ENCODE measurements around the gene PGLYRP3. TPM values are rescaled to one million over a fixed set of nuclear protein-coding genes. Genes with fewer than 3 reads are reported as not detected.

Gene PGLYRP3
- total RNA-seq, 1 experiment from 2014 or later = not detected

DNA sequence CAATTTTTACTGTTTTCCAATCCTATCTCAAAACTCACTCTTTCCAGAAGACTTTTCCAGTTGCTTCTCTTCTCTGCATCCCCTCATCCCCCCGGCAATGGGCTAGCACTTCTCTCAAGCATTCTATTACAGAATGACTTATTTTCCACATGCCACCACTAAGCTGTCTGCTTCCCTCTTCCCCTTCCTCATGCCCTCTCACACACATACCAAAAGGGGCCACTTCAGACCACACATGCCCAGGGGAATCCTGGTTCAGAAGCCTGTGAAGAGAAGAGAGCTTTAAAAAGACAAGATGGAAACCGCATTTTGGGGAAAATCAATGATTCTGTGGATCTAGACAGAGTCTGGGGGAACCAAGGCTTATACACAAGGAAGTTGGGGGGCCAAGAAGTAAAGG lies 61.7 kb downstream of the PGLYRP3 start:
- intact Hi-C loops (cut with micrococcal nuclease) = no loop called here
- CTCF ChIA-PET = no interaction called here
- Histone ChIP-seq H4K20me1 (ENCODE audit: low read length) (no peaks in the 10 kb centered on the region), H3K4me1 (ENCODE audit: insufficient read depth, low read length) (no peaks in the 10 kb centered on the region), H3K36me3 (ENCODE audit: low read depth, low read length) (no peaks in the 10 kb centered on the region), H3K27me3 (ENCODE audit: low read length) (peaks cover 47% of the 10 kb centered on the region), H3K27ac (ENCODE audit: low read length) (no peak overlapping the region), H3F3A (ENCODE audit: low read length, unreplicated experiment) (no peaks in the 10 kb centered on the region), H3K9ac (ENCODE audit: low read length) (no peak overlapping the region), H3K9me2 (replicated peaks; ENCODE audit: low read length) (no peaks in the 10 kb centered on the region), H3K9me3 (ENCODE audit: low read length) (no peaks in the 10 kb centered on the region), H3K79me2 (ENCODE audit: low read length) (no peaks in the 10 kb centered on the region), H3K4me3 (ENCODE audit: low read length) (no peak overlapping the region), H2AFZ (ENCODE audit: low read length) (no peak overlapping the region), H3K4me2 (ENCODE audit: low read length) (no peak overlapping the region)
- DNase-seq (no peak), ATAC-seq (no peak)
- BruUV-seq (replicated peaks) = no TSS peak
- POLR2A ChIA-PET (ENCODE audit: unreplicated experiment) = no interaction called here
- TF ChIP-seq EZH2 (IDR thresholded peaks at IDR 0.05; ENCODE audit: low read length, unreplicated experiment) (no peak), EZH2phosphoT487 (IDR thresholded peaks at IDR 0.05; ENCODE audit: borderline replicate concordance, low read length) (no peak)
- TF ChIP-seq, protein P1, sequence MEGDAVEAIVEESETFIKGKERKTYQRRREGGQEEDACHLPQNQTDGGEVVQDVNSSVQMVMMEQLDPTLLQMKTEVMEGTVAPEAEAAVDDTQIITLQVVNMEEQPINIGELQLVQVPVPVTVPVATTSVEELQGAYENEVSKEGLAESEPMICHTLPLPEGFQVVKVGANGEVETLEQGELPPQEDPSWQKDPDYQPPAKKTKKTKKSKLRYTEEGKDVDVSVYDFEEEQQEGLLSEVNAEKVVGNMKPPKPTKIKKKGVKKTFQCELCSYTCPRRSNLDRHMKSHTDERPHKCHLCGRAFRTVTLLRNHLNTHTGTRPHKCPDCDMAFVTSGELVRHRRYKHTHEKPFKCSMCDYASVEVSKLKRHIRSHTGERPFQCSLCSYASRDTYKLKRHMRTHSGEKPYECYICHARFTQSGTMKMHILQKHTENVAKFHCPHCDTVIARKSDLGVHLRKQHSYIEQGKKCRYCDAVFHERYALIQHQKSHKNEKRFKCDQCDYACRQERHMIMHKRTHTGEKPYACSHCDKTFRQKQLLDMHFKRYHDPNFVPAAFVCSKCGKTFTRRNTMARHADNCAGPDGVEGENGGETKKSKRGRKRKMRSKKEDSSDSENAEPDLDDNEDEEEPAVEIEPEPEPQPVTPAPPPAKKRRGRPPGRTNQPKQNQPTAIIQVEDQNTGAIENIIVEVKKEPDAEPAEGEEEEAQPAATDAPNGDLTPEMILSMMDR (conservative IDR thresholded peaks at IDR 0.05; ENCODE audit: low read depth, low read length) = no peak

DNA sequence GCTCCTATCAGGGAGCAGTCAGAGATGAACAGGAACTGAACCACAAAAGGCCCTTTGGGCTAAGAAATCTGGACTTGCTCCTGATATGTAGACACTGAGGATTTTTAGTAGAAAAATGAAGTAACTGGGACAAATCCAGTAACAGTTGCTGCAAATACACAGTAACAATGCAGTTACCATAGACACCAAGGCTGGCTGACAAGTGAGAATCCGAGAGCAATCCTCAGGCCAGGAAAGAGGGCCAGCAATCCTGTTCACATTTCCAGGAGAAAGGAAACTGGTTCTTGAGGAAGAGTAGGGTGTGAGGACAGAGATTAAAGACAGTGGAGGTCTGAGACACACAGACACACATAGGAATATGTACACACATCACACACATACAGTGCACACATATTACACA lies 62.6 kb downstream of the PGLYRP3 start:
- BruUV-seq (replicated peaks) = no TSS peak
- ATAC-seq = no peak
- TF ChIP-seq, protein P1 (conservative IDR thresholded peaks at IDR 0.05; ENCODE audit: low read depth, low read length) = no peak
- TF ChIP-seq EZH2phosphoT487 (IDR thresholded peaks at IDR 0.05; ENCODE audit: borderline replicate concordance, low read length) = no peak
- no peak for TF ChIP-seq EZH2 (IDR thresholded peaks at IDR 0.05; ENCODE audit: low read length, unreplicated experiment)
- H3K4me3 ChIP-seq (ENCODE audit: low read length) = no peak overlapping the region
- H3K9me3 ChIP-seq (ENCODE audit: low read length) = no peaks in the 10 kb centered on the region
- no peaks in the 10 kb centered on the region for H3K79me2 ChIP-seq (ENCODE audit: low read length)
- CTCF ChIA-PET = no interaction called here
- H3K4me1 ChIP-seq (ENCODE audit: insufficient read depth, low read length) = no peaks in the 10 kb centered on the region
- H3F3A ChIP-seq (ENCODE audit: low read length, unreplicated experiment) = no peaks in the 10 kb centered on the region
- H3K9ac ChIP-seq (ENCODE audit: low read length) = no peak overlapping the region
- peaks cover 51% of the 10 kb centered on the region for H3K27me3 ChIP-seq (ENCODE audit: low read length)
- no peak overlapping the region for H2AFZ ChIP-seq (ENCODE audit: low read length)
- H3K27ac ChIP-seq (ENCODE audit: low read length) = no peak overlapping the region
- POLR2A ChIA-PET (ENCODE audit: unreplicated experiment) = no interaction called here
- H4K20me1 ChIP-seq (ENCODE audit: low read length) = no peaks in the 10 kb centered on the region
- no peaks in the 10 kb centered on the region for H3K36me3 ChIP-seq (ENCODE audit: low read depth, low read length)
- no peaks in the 10 kb centered on the region for H3K9me2 ChIP-seq (replicated peaks; ENCODE audit: low read length)
- no peak overlapping the region for H3K4me2 ChIP-seq (ENCODE audit: low read length)
- no peak for DNase-seq
- intact Hi-C loops (cut with micrococcal nuclease) = no loop called here

DNA sequence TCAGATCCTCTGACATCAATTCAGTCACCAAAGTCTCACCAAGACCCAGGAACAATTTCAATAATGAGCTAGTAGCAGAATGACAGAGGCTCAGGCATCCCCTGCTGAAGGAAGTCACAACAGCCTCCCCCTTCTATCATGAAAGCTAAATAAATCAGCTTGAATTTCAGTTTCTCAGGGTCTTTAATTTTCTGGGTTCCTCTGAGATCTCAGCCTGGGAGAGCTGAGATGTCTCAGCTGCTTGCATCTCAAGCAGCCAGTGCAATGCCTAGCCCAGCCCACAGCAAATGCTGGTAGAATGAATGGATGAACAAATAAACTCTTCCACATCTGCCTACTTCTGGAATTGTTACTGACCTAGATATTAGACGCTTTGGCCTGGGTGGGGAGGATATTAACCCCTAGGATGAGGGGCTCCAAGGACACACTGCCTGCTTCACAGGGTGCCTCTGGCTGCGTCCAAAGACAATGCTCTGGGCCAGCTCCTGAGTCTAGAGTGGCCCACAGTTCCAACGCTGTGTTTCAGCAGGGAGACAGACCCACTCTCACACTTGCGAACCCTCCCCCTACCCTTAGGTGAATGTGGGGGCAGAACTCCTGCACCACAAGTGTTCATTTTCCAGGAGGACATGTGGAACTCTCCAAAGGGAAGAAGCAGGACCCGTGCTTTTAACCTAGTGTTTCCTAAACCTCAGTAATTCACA lies 64.4 kb downstream of the PGLYRP3 start:
- no peak overlapping the region for H3K4me3 ChIP-seq (ENCODE audit: low read length)
- no peaks in the 10 kb centered on the region for H3K36me3 ChIP-seq (ENCODE audit: low read depth, low read length)
- ChIA-PET CTCF (no interaction called here), POLR2A (ENCODE audit: unreplicated experiment) (no interaction called here)
- no peak overlapping the region for H3K4me2 ChIP-seq (ENCODE audit: low read length)
- no peak overlapping the region for H3K27ac ChIP-seq (ENCODE audit: low read length)
- H3K9me3 ChIP-seq (ENCODE audit: low read length) = no peaks in the 10 kb centered on the region
- intact Hi-C loops (cut with micrococcal nuclease) = no loop called here
- H3K9me2 ChIP-seq (replicated peaks; ENCODE audit: low read length) = no peaks in the 10 kb centered on the region
- no peak overlapping the region for H3K9ac ChIP-seq (ENCODE audit: low read length)
- H3K4me1 ChIP-seq (ENCODE audit: insufficient read depth, low read length) = no peaks in the 10 kb centered on the region
- TF ChIP-seq EZH2phosphoT487 (IDR thresholded peaks at IDR 0.05; ENCODE audit: borderline replicate concordance, low read length) = no peak
- TF ChIP-seq, protein P1 (conservative IDR thresholded peaks at IDR 0.05; ENCODE audit: low read depth, low read length) = no peak
- no peak for TF ChIP-seq EZH2 (IDR thresholded peaks at IDR 0.05; ENCODE audit: low read length, unreplicated experiment)
- H4K20me1 ChIP-seq (ENCODE audit: low read length) = no peaks in the 10 kb centered on the region
- DNase-seq (no peak), ATAC-seq (no peak)
- no peaks in the 10 kb centered on the region for H3F3A ChIP-seq (ENCODE audit: low read length, unreplicated experiment)
- no TSS peak for BruUV-seq (replicated peaks)
- H2AFZ ChIP-seq (ENCODE audit: low read length) = no peak overlapping the region
- H3K27me3 ChIP-seq (ENCODE audit: low read length) = peaks cover 44% of the 10 kb centered on the region
- no peaks in the 10 kb centered on the region for H3K79me2 ChIP-seq (ENCODE audit: low read length)

Measured in PC-3 (cell line).